ENCODE results near the gene HIPK2. TPM values are rescaled to one million over a fixed set of nuclear protein-coding genes. Genes with fewer than 3 reads are reported as not detected.

The HIPK2 gene
- total and polyA plus RNA-seq, 8 donors = 3.4 to 103 (median 38.6) TPM

- 73 to 88% (median 83%) methylated on average over 3 of the region's 3 CpGs for WGBS, 5 donors
- Histone ChIP-seq H3K27ac (peak overlapping the region in 3 of 5 donors; percentile 38 to 68 (median 63)), H3K36me3 (peaks cover 0 to 12% (median 6%) of the 10 kb centered on the region in 4 donors), H3K27me3 (no peaks in the 10 kb centered on the region), H3K9me3 (no peaks in the 10 kb centered on the region), H3K4me3 (no peak overlapping the region), H3K4me1 (peaks cover 70 to 99% (median 78%) of the 10 kb centered on the region in 4 donors)
- DNase-seq = no peak
- TF ChIP-seq CTCF (IDR thresholded peaks at IDR 0.05) (no peak), EP300 (IDR thresholded peaks at IDR 0.05) (no peak)
- intact Hi-C loops (cut with DNase I; ENCODE audit: low total_unique reads) = no loop called here
These were observed 39.0 kb downstream of the HIPK2 start for GRCh38 chr7:139738772-139739171.

GRCh38 chr7:139738101-139738489 is 39.7 kb downstream of the HIPK2 start:
- no peaks in the 10 kb centered on the region for H3K27me3 ChIP-seq
- no peak for TF ChIP-seq CTCF (IDR thresholded peaks at IDR 0.05)
- no peak for TF ChIP-seq POLR2A (IDR thresholded peaks at IDR 0.05)
- no peak for TF ChIP-seq EP300 (IDR thresholded peaks at IDR 0.05)
- TF ChIP-seq POLR2AphosphoS5 (IDR thresholded peaks at IDR 0.05) = no peak
- peak overlapping the region; percentile 38 to 72 (median 63) for H3K27ac ChIP-seq
- intact Hi-C loops (cut with DNase I; ENCODE audit: low total_unique reads) = no loop called here
- H3K9me3 ChIP-seq = no peaks in the 10 kb centered on the region
- H3K4me1 ChIP-seq = peaks cover 71 to 99% (median 78%) of the 10 kb centered on the region in 4 donors
- 47 to 57% (median 51%) methylated on average over 6 of the region's 6 CpGs for WGBS, 5 donors
- peaks cover 0 to 12% (median 6%) of the 10 kb centered on the region in 4 donors for H3K36me3 ChIP-seq
- H3K4me3 ChIP-seq = no peak overlapping the region
- DNase-seq = peak in 1 of 2 donors; percentile 34

- Histone ChIP-seq H3K4me1 (peaks cover 72 to 99% (median 78%) of the 10 kb centered on the region in 4 donors), H3K4me3 (no peak overlapping the region), H3K27me3 (no peaks in the 10 kb centered on the region), H3K9me3 (no peaks in the 10 kb centered on the region), H3K27ac (peak overlapping the region; percentile 38 to 72 (median 63)), H3K36me3 (peaks cover 0 to 12% (median 6%) of the 10 kb centered on the region in 4 donors)
- TF ChIP-seq EP300 (IDR thresholded peaks at IDR 0.05) (no peak), CTCF (IDR thresholded peaks at IDR 0.05) (no peak), POLR2AphosphoS5 (IDR thresholded peaks at IDR 0.05) (no peak), POLR2A (IDR thresholded peaks at IDR 0.05) (no peak)
- 67 to 73% (median 72%) methylated on average over 10 of the region's 10 CpGs for WGBS, 5 donors
- peak in 1 of 2 donors; percentile 35 for DNase-seq
- intact Hi-C loops (cut with DNase I; ENCODE audit: low total_unique reads) = no loop called here
These were observed 40.3 kb downstream of the HIPK2 start for GRCh38 chr7:139737221-139738100.

- H3K36me3 ChIP-seq = peaks cover 0 to 12% (median 5%) of the 10 kb centered on the region in 4 donors
- TF ChIP-seq POLR2AphosphoS5 (IDR thresholded peaks at IDR 0.05) = no peak
- TF ChIP-seq CTCF (IDR thresholded peaks at IDR 0.05) = no peak
- no peak for TF ChIP-seq POLR2A (IDR thresholded peaks at IDR 0.05)
- no peak for TF ChIP-seq EP300 (IDR thresholded peaks at IDR 0.05)
- WGBS, 5 donors = 90 to 92% (median 90%) methylated on average over 9 of the region's 9 CpGs
- no peaks in the 10 kb centered on the region for H3K9me3 ChIP-seq
- no peak overlapping the region for H3K4me3 ChIP-seq
- peaks cover 77 to 100% (median 86%) of the 10 kb centered on the region in 4 donors for H3K4me1 ChIP-seq
- DNase-seq = no peak
- no peaks in the 10 kb centered on the region for H3K27me3 ChIP-seq
- intact Hi-C loops (cut with DNase I; ENCODE audit: low total_unique reads) = no loop called here
- H3K27ac ChIP-seq = peak overlapping the region in 4 of 5 donors; percentile 55 to 88 (median 80)
These were observed 41.7 kb downstream of the HIPK2 start for GRCh38 chr7:139735912-139736595.

All from stomach (tissue), 9 donors.